Effector CD8-positive, alpha-beta T cell (primary cell): ENCODE results near the gene TMEM41B.
"Not testable (repeated sequence)": the region's sequence is repeated elsewhere in the genome, so short reads cannot be mapped to it uniquely, and the experiment has no call there.

Experiments
- DNase-seq: peaks from one replicate; lab custom pipeline; 2025; lab: John Stamatoyannopoulos, UW

The TMEM41B gene

GRCh38 chr11:9259981-9260837 is 54.2 kb downstream of the TMEM41B start:
- no peak for DNase-seq

- DNase-seq, result not testable (repeated sequence)
Measured at GRCh38 chr11:9258279-9258678, 56.1 kb downstream of the TMEM41B start.

GRCh38 chr11:9254416-9254815 is 60.0 kb downstream of the TMEM41B start:
- DNase-seq, result no peak

- DNase-seq, result no peak
Measured at GRCh38 chr11:9253086-9253485, 61.3 kb downstream of the TMEM41B start.

- no peak for DNase-seq
Measured at GRCh38 chr11:9251311-9251710, 63.1 kb downstream of the TMEM41B start.

GRCh38 chr11:9250139-9250582 is 64.2 kb downstream of the TMEM41B start:
- DNase-seq, result no peak

- DNase-seq, result no peak
Measured at GRCh38 chr11:9249252-9249651, 65.1 kb downstream of the TMEM41B start.

GRCh38 chr11:9247863-9248262 is 66.5 kb downstream of the TMEM41B start:
- DNase-seq, result no peak

GRCh38 chr11:9236242-9236641 is 78.2 kb downstream of the TMEM41B start:
- not testable (repeated sequence) for DNase-seq

- no peak for DNase-seq
Measured at GRCh38 chr11:9232482-9232881, 81.9 kb downstream of the TMEM41B start.

GRCh38 chr11:9231848-9232177 is 82.6 kb downstream of the TMEM41B start:
- no peak for DNase-seq
